Mesenchymal stem cell (in vitro differentiated cells and primary cell): ENCODE results near the gene MSMO1.
A peak's percentile ranks its signal among the peaks of the same experiment; 100 is the strongest.

ENCODE experiments used
- DNase-seq: peaks from one replicate; pipeline ENCODE4 v3.0.0-alpha.2; 2013
- H2AFZ ChIP-seq: one replicate; pipeline ENCODE4 v1.6.1; 2013; ENCODE audit warnings: low read depth, mild to moderate bottlenecking, control low read depth, inconsistent platforms, low read length, moderate library complexity
- H2AK5ac ChIP-seq: 2 replicates; pipeline ENCODE4 v1.6.1; 2013; ENCODE audit warnings: low read length, moderate library complexity, mild to moderate bottlenecking, inconsistent platforms; ENCODE audit not compliant: severe bottlenecking
- H2BK120ac ChIP-seq: one replicate; pipeline ENCODE4 v1.6.1; 2013; ENCODE audit warnings: low read depth, mild to moderate bottlenecking, inconsistent platforms, low read length, moderate library complexity
- H2BK12ac ChIP-seq, 2 experiments: one replicate each; pipeline ENCODE4 v1.6.1; 2013; ENCODE audit warnings: inconsistent platforms in 2 of 2, low read length in 2 of 2, mild to moderate bottlenecking in 2 of 2, moderate library complexity in 2 of 2, control low read depth in 1 of 2
- H2BK15ac ChIP-seq: one replicate; pipeline ENCODE4 v1.6.1; 2013; ENCODE audit warnings: mild to moderate bottlenecking, low read depth, inconsistent platforms; ENCODE audit not compliant: poor library complexity, severe bottlenecking
- H2BK5ac ChIP-seq: 2 replicates; pipeline ENCODE4 v1.6.1; 2013; ENCODE audit warnings: low read depth, mild to moderate bottlenecking, low read length, control low read depth, inconsistent platforms; ENCODE audit not compliant: poor library complexity, severe bottlenecking
- H3K14ac ChIP-seq, 2 experiments: one replicate each; pipeline ENCODE4 v1.6.1; 2013; ENCODE audit warnings: inconsistent platforms in 2 of 2, low read length in 2 of 2, control low read depth in 1 of 2, mild to moderate bottlenecking in 1 of 2, moderate library complexity in 1 of 2
- H3K18ac ChIP-seq, 2 experiments: one replicate each; pipeline ENCODE4 v1.6.1; 2013; ENCODE audit warnings: inconsistent platforms in 2 of 2, low read length in 2 of 2, control low read depth in 1 of 2, low read depth in 1 of 2, mild to moderate bottlenecking in 1 of 2
- H3K23ac ChIP-seq, 2 experiments: one replicate each; pipeline ENCODE4 v1.6.1; 2013; ENCODE audit warnings: inconsistent platforms in 2 of 2, low read length in 2 of 2, mild to moderate bottlenecking in 2 of 2, moderate library complexity in 2 of 2, control low read depth in 1 of 2
- H3K27ac ChIP-seq: 2 replicates; pipeline ENCODE4 v1.5.1; 2013; ENCODE audit warnings: mild to moderate bottlenecking, moderate library complexity, low read length, control low read depth, inconsistent platforms; ENCODE audit not compliant: poor library complexity, severe bottlenecking
- H3K27me3 ChIP-seq, 2 experiments: 2 replicates each; pipeline versions ENCODE4 v1.6.1 to v1.7.0; 2013; ENCODE audit warnings: low read length in 2 of 2, mild to moderate bottlenecking in 2 of 2, moderate library complexity in 2 of 2, control low read depth in 1 of 2, inconsistent platforms in 1 of 2; ENCODE audit not compliant: control insufficient read depth in 1 of 2, insufficient read depth in 1 of 2
- H3K36me3 ChIP-seq, 2 experiments: 2 replicates each; pipeline versions ENCODE4 v1.6.1 to v1.7.0; 2013; ENCODE audit warnings: low read length in 2 of 2, control low read depth in 1 of 2, inconsistent platforms in 1 of 2, low read depth in 1 of 2, mild to moderate bottlenecking in 1 of 2; ENCODE audit not compliant: insufficient read depth in 2 of 2, control insufficient read depth in 1 of 2
- H3K4ac ChIP-seq, 2 experiments: one replicate each; pipeline ENCODE4 v1.6.1; 2013; ENCODE audit warnings: inconsistent platforms in 2 of 2, low read length in 2 of 2, mild to moderate bottlenecking in 2 of 2, moderate library complexity in 2 of 2, control low read depth in 1 of 2, low read depth in 1 of 2
- H3K4me1 ChIP-seq: 2 replicates; pipeline ENCODE4 v1.6.1; 2013; ENCODE audit warnings: low read depth, low read length, control low read depth; ENCODE audit not compliant: control insufficient read depth, insufficient read depth
- H3K4me2 ChIP-seq: 2 replicates; pipeline ENCODE4 v1.6.1; 2013; ENCODE audit warnings: low read length, mild to moderate bottlenecking, inconsistent platforms; ENCODE audit not compliant: poor library complexity, severe bottlenecking
- H3K4me3 ChIP-seq, 2 experiments: 2 replicates each; pipeline versions ENCODE4 v1.5.1 to v1.7.0; 2013; ENCODE audit warnings: low read length in 2 of 2, mild to moderate bottlenecking in 2 of 2, control low read depth in 1 of 2, low read depth in 1 of 2; ENCODE audit not compliant: insufficient read depth in 1 of 2
- H3K79me1 ChIP-seq: replicated peaks from 2 replicates; pipeline ENCODE4 v1.6.1; 2013; ENCODE audit warnings: mild to moderate bottlenecking, control low read depth, low read length, inconsistent platforms; ENCODE audit not compliant: poor library complexity, severe bottlenecking
- H3K9ac ChIP-seq: 2 replicates; pipeline ENCODE4 v1.7.0; 2013; ENCODE audit warnings: mild to moderate bottlenecking, low read length, moderate library complexity
- H3K9me3 ChIP-seq: 2 replicates; pipeline ENCODE4 v1.7.0; 2013; ENCODE audit warnings: mild to moderate bottlenecking, low read length; ENCODE audit not compliant: control insufficient read depth
- H4K8ac ChIP-seq: one replicate; pipeline ENCODE4 v1.6.1; 2013; ENCODE audit warnings: inconsistent platforms, mild to moderate bottlenecking, low read length, moderate library complexity
- H4K91ac ChIP-seq: one replicate; pipeline ENCODE4 v1.6.1; 2013; ENCODE audit warnings: mild to moderate bottlenecking, low read length, inconsistent platforms
- WGBS: methylation state at CpG from one replicate; pipeline ENCODE4 v1.1.7; 2013; ENCODE audit warnings: mixed read lengths; 5-methylcytosine and 5-hydroxymethylcytosine counted together

The MSMO1 gene

DNA sequence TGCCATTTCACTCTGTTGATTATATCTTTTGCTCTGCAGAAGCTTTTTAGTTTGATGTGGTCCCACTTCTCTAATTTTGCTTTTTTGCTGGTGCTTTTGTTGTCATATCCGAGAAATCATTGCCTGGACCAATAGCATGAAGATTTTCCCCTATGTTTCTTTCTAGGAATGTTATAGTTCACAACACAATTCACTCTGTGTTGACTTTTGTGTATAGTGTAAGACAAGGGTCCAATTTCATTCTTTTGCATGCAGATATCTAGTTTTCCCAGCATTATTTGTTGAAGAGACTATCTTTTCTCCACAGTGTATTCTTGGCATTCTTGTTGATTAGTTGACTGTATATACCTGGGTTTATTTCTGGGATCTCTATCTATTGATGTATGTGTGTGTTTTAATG lies 43.1 kb downstream of the MSMO1 start:
- Histone ChIP-seq H3K79me1 (no peaks in the 10 kb centered on the region), H3K4me1 (no peaks in the 10 kb centered on the region), H3K36me3 (no peaks in the 10 kb centered on the region), H3K9me3 (no peaks in the 10 kb centered on the region), H3K23ac (no peak overlapping the region), H3K4me3 (no peak overlapping the region), H2BK5ac (no peak overlapping the region), H3K4me2 (no peak overlapping the region), H2AK5ac (no peak overlapping the region), H2BK15ac (no peak overlapping the region), H3K27me3 (no peaks in the 10 kb centered on the region), H4K91ac (no peak overlapping the region), H4K8ac (no peak overlapping the region), H3K4ac (no peak overlapping the region), H3K14ac (no peak overlapping the region), H3K27ac (no peak overlapping the region), H3K9ac (no peak overlapping the region), H2AFZ (no peak overlapping the region), H2BK120ac (no peak overlapping the region), H3K18ac (no peak overlapping the region), H2BK12ac (no peak overlapping the region)
- WGBS: no CpG with 5 or more reads among the region's 1 CpG
- no peak for DNase-seq

DNA sequence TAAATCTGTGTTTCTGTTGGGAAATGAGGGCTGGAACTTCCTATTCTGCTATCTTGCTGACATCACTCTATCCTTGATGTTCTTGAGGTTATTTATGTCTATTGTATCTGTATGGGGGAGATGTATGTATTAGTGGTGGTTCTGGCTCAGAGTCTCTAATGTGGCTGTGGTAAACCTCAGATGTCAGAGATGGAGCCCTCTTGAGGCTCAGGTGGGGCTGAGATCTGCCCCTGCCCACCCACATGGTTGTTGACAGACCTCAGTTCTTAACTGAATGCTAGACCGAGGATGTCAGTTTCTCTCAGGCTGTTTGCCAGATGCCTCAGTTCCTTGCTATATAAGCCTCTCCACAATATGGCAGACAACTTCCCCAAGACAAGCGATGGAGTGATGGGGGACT lies 48.0 kb downstream of the MSMO1 start:
- Histone ChIP-seq H2BK5ac (no peak overlapping the region), H3K4ac (no peak overlapping the region), H3K9me3 (no peaks in the 10 kb centered on the region), H2BK120ac (no peak overlapping the region), H3K4me1 (no peaks in the 10 kb centered on the region), H2BK15ac (no peak overlapping the region), H2BK12ac (no peak overlapping the region), H3K36me3 (no peaks in the 10 kb centered on the region), H2AFZ (no peak overlapping the region), H3K27ac (no peak overlapping the region), H4K91ac (no peak overlapping the region), H4K8ac (no peak overlapping the region), H3K79me1 (no peaks in the 10 kb centered on the region), H3K4me2 (no peak overlapping the region), H3K18ac (no peak overlapping the region), H3K9ac (no peak overlapping the region), H2AK5ac (no peak overlapping the region), H3K14ac (no peak overlapping the region), H3K23ac (no peak overlapping the region), H3K27me3 (no peaks in the 10 kb centered on the region), H3K4me3 (no peak overlapping the region)
- DNase-seq: no peak
- WGBS: 71% methylated on average over 1 of the region's 2 CpGs

DNA sequence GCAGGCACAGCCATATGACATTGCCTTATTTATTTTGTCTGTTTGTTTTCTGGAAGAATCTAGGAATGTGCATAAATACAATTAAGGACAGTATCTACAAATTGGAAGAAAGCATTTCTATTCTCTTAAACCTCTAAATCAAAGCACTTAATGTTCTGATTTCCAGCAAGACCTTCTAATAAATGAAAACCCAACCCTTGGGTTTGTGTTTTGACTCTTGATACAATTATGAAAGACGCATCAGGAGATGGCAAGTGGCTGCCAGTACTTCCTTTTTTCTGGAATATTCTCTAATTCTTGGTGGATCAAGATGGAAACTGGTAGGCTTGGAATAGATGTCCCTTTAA lies 50.9 kb downstream of the MSMO1 start:
- WGBS: 100% methylated on average over 1 of the region's 1 CpG
- no peak overlapping the region for H3K4ac ChIP-seq
- H2BK5ac ChIP-seq: no peak overlapping the region

DNA sequence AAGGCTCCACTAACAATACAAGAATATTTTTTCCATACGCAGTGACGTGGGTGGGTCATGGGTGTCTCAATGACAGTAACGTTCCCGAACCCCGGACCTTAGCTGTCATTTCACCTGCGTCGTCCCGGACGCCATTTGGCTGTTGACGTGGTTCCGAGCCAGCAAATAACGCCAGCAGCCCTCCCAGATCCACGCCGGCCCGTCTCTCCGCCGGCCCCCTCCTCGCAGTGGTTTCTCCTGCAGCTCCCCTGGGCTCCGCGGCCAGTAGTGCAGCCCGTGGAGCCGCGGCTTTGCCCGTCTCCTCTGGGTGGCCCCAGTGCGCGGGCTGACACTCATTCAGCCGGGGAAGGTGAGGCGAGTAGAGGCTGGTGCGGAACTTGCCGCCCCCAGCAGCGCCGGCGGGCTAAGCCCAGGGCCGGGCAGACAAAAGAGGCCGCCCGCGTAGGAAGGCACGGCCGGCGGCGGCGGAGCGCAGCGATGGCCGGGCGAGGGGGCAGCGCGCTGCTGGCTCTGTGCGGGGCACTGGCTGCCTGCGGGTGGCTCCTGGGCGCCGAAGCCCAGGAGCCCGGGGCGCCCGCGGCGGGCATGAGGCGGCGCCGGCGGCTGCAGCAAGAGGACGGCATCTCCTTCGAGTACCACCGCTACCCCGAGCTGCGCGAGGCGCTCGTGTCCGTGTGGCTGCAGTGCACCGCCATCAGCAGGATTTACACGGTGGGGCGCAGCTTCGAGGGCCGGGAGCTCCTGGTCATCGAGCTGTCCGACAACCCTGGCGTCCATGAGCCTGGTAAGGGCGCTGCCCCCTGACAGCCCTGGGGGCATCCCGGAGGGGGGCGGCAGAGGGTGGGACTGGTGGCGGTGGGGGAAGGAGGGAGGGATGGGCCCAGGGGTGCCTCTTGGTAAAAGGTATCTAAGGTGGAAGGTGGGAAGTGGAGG lies 51.5 kb downstream of the MSMO1 start, which contains the start of gene CPE:
TSS of gene CPE (plus strand) at position 264 of the 933 bp plus-strand sequence. CDS start at position 478, 214 bp downstream.
- Histone ChIP-seq H3K14ac (peak within 1 kb of the TSS in 1 of 2 experiments; percentile 87), H2BK15ac (peak within 1 kb of the TSS; percentile 28), H3K27me3 (no peaks in the 10 kb centered on the region), H2BK12ac (peak within 1 kb of the TSS; percentile 35 to 96), H3K4me3 (peak within 1 kb of the TSS; percentile 77 to 80), H2AK5ac (no peak within 1 kb of the TSS), H3K4me1 (no peaks in the 10 kb centered on the region), H3K79me1 (peaks cover 4% of the 10 kb centered on the region), H3K4me2 (peak within 1 kb of the TSS; percentile 60), H4K8ac (peak within 1 kb of the TSS; percentile 92), H2AFZ (peak within 1 kb of the TSS; percentile 7), H3K4ac (peak within 1 kb of the TSS in 1 of 2 experiments; percentile 77), H2BK5ac (peak within 1 kb of the TSS; percentile 80), H3K9ac (peak within 1 kb of the TSS; percentile 86), H2BK120ac (peak within 1 kb of the TSS; percentile 54), H3K23ac (peak within 1 kb of the TSS in 1 of 2 experiments; percentile 40), H3K36me3 (no peaks in the 10 kb centered on the region), H3K9me3 (no peaks in the 10 kb centered on the region), H3K18ac (peak within 1 kb of the TSS; percentile 79 to 94), H4K91ac (peak within 1 kb of the TSS; percentile 67), H3K27ac (peak within 1 kb of the TSS; percentile 80)
- DNase-seq: peak; percentile 84
- under 1% methylated on average over 52 of the region's 82 CpGs for WGBS

More for the DNA sequence above, 50.9 kb downstream of the MSMO1 start:
- no peaks in the 10 kb centered on the region for H3K27me3 ChIP-seq
- H3K9ac ChIP-seq: peak overlapping the region; percentile 86
- no peak overlapping the region for H2AK5ac ChIP-seq
- H3K27ac ChIP-seq: peak overlapping the region; percentile 80
- H3K18ac ChIP-seq: no peak overlapping the region
- no peak overlapping the region for H2AFZ ChIP-seq
- no peak overlapping the region for H2BK15ac ChIP-seq
- H3K4me1 ChIP-seq: no peaks in the 10 kb centered on the region
- no peaks in the 10 kb centered on the region for H3K36me3 ChIP-seq
- H4K8ac ChIP-seq: no peak overlapping the region
- no peak for DNase-seq
- no peak overlapping the region for H2BK12ac ChIP-seq
- H3K14ac ChIP-seq: no peak overlapping the region
- no peaks in the 10 kb centered on the region for H3K9me3 ChIP-seq
- no peak overlapping the region for H4K91ac ChIP-seq
- peak overlapping the region; percentile 60 for H3K4me2 ChIP-seq
- H2BK120ac ChIP-seq: no peak overlapping the region
- no peak overlapping the region for H3K23ac ChIP-seq
- H3K4me3 ChIP-seq: peak overlapping the region; percentile 77 to 80
- H3K79me1 ChIP-seq: peaks cover 4% of the 10 kb centered on the region
